ENCODE measurements around the gene MYLIP.

DNA sequence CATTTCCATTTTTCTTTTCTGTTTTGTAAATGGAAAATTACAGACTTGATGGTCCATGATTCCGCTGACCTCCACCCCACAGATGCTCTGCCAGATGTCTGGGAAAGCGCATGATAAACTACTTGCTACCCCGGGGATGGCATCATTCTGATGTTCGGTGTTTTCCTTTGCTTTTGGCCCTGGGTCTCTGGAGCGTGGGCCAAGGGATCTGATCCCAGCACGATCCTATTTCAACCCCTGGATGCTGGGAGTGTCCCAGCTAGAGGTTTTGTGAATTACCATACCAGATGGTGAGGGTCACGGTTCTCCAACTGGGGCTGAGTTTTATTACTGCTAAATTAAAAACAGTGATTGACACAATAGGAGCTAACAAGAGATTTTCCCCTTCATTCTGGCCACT lies 25.2 kb upstream of the MYLIP start:
- TF ChIP-seq, protein P1, sequence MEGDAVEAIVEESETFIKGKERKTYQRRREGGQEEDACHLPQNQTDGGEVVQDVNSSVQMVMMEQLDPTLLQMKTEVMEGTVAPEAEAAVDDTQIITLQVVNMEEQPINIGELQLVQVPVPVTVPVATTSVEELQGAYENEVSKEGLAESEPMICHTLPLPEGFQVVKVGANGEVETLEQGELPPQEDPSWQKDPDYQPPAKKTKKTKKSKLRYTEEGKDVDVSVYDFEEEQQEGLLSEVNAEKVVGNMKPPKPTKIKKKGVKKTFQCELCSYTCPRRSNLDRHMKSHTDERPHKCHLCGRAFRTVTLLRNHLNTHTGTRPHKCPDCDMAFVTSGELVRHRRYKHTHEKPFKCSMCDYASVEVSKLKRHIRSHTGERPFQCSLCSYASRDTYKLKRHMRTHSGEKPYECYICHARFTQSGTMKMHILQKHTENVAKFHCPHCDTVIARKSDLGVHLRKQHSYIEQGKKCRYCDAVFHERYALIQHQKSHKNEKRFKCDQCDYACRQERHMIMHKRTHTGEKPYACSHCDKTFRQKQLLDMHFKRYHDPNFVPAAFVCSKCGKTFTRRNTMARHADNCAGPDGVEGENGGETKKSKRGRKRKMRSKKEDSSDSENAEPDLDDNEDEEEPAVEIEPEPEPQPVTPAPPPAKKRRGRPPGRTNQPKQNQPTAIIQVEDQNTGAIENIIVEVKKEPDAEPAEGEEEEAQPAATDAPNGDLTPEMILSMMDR (IDR thresholded peaks at IDR 0.05; ENCODE audit: insufficient read depth, low read length, poor library complexity, severe bottlenecking): no peak
- TF ChIP-seq EZH2phosphoT487 (conservative IDR thresholded peaks at IDR 0.05; ENCODE audit: low read length): no peak
